Left lung (tissue), 10 donors: ENCODE measurements around the gene NR1H3. TPM values are rescaled to one million over a fixed set of nuclear protein-coding genes. Genes with fewer than 3 reads are reported as not detected.
A peak's percentile ranks its signal among the peaks of the same experiment; 100 is the strongest.

ENCODE experiments used
- ATAC-seq: fragments of 200-7000 bp; cut with Tn5 transposase; one replicate; pipeline ENCODE4 v1.9.1; 2020; ENCODE audit warnings: moderate library complexity
- DNase-seq, 4 donors: peaks; one replicate each; pipeline ENCODE4 v3.0.0-alpha.2; 2013 to 2020
- H3K27ac ChIP-seq, 2 donors: fragments of 200-600 bp; sonication (generic) in 1 of 2; one replicate each; pipeline versions ENCODE4 v1.5.0 to v1.8.0; 2020 to 2021
- H3K27me3 ChIP-seq, 2 donors: fragments of 200-600 bp; sonication (generic) in 1 of 2; one replicate each; pipeline versions ENCODE4 v1.5.0 to v1.8.0; 2020 to 2021
- H3K36me3 ChIP-seq, 2 donors: fragments of 200-600 bp; sonication (generic) in 1 of 2; one replicate each; pipeline versions ENCODE4 v1.5.0 to v1.8.0; 2020 to 2021
- H3K4me1 ChIP-seq, 2 donors: fragments of 200-600 bp; one replicate each; pipeline ENCODE4 v1.8.0; 2021
- H3K4me3 ChIP-seq, 2 donors: fragments of 200-600 bp; sonication (generic) in 1 of 2; one replicate each; pipeline versions ENCODE4 v1.5.0 to v1.8.0; 2020 to 2021; ENCODE audit warnings: mild to moderate bottlenecking in 1 of 2
- H3K9me3 ChIP-seq, 2 donors: fragments of 200-600 bp; sonication (generic) in 1 of 2; one replicate each; pipeline versions ENCODE4 v1.5.0 to v1.8.0; 2020 to 2021
- intact Hi-C, 2 donors: fragments of 100-400 bp; cut with DNase I; formaldehyde crosslinking; loops; one replicate each; pipeline versions ENCODE4 v1.11.2 to v1.14.2; 2022
- polyA plus RNA-seq, 6 donors: library from polyadenylated mRNA; unstranded; fragments of 120-200 nt; gene quantifications; one replicate each; pipeline ENCODE4 v1.2.1, GENCODE V29; 2013; ENCODE audit not compliant: insufficient read length in 6 of 6
- total RNA-seq, 2 donors: library from RNA; stranded (reverse); fragmentation: NEBNext Ultra II Directional; extraction: Animal tissue kit (Norgen Biotek cat#: 25700); gene quantifications; one replicate each; pipeline ENCODE4 v1.2.1, GENCODE V29; 2021
- TF ChIP-seq, protein P1 (sequence below), 2 donors: fragments of 200-600 bp; sonication (generic) in 1 of 2; IDR thresholded peaks; one replicate each; pipeline versions ENCODE4 v1.5.0 to v1.8.0; 2021; ENCODE audit warnings: antibody characterized with exemption in 2 of 2
- donor health status: DM: no; HTN: yes; CAD: no.
- donor health status: DM: no; HTN: no; CAD: no.

Gene NR1H3
- total and polyA plus RNA-seq, 8 donors = 39.7 to 66.9 (median 52.0) TPM

DNA sequence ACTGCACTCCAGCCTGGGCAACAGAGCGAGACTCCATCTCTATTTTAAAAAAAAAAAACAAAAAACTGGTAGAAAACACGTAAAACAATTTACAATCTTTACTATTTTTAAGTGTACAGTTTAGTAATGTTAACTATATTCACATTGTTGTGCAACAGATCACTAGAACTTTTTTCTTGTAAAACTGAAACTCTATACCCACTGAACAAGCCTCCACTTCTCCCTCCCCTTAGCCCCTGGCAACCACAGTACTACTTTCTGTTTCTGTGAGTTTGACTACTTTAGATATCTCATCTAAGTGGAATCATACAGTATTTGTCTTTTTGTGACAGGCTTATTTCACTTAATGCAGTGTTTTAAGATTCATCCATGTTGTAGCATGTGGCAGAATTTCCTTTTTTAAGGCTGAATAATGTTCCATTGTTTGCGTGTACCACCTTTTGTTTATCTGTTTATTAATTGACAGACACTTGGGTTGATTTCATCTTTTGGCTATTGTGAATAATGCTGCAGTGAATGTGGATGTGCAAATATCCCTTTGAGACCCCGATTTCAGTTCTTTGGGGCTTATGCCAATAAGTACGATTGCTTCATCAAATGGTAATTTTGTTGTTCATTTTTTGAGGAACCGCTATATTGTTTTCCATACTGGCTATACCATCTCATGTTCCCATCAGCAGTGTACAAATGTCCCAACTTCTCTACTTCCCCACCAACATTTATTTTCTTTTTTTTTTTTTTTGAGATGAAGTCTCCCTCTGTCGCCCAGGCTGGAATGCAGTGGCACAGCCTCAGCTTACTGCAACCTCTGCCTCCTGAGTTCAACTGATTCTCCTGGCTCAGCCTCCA is 32.0 kb upstream of the NR1H3 start:
- intact Hi-C loops = no loop called here
- Histone ChIP-seq H3K4me1 (peaks cover 0 to 5% of the 10 kb centered on the region in 2 donors), H3K4me3 (no peak overlapping the region), H3K9me3 (no peaks in the 10 kb centered on the region), H3K36me3 (peaks cover 0 to 63% of the 10 kb centered on the region in 2 donors), H3K27ac (no peak overlapping the region), H3K27me3 (no peaks in the 10 kb centered on the region)
- DNase-seq = no peak
- ATAC-seq = peak; percentile 26
- TF ChIP-seq, protein P1, sequence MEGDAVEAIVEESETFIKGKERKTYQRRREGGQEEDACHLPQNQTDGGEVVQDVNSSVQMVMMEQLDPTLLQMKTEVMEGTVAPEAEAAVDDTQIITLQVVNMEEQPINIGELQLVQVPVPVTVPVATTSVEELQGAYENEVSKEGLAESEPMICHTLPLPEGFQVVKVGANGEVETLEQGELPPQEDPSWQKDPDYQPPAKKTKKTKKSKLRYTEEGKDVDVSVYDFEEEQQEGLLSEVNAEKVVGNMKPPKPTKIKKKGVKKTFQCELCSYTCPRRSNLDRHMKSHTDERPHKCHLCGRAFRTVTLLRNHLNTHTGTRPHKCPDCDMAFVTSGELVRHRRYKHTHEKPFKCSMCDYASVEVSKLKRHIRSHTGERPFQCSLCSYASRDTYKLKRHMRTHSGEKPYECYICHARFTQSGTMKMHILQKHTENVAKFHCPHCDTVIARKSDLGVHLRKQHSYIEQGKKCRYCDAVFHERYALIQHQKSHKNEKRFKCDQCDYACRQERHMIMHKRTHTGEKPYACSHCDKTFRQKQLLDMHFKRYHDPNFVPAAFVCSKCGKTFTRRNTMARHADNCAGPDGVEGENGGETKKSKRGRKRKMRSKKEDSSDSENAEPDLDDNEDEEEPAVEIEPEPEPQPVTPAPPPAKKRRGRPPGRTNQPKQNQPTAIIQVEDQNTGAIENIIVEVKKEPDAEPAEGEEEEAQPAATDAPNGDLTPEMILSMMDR (IDR thresholded peaks at IDR 0.05) = no peak

DNA sequence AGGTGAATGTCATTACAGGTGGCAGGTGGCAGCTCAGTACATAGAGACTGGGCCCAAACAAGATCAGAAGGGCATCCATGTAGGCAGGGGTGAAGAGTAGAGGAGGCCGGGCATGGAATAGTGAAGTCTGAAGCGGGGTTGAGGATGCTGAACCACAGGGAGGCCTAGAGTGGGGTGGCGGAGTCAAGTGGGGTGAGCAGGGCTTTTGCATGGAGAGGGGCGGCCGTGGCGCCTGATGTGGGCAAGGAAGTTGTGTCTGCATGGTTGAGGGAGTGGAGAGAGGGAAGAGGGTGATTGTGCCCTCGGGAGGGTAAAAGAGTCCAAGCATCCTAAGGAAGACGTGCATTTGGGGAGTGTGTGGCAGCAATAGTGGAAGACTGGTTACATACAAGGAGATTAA is 28.6 kb upstream of the NR1H3 start:
- Histone ChIP-seq H3K27me3 (no peaks in the 10 kb centered on the region), H3K27ac (no peak overlapping the region), H3K9me3 (no peaks in the 10 kb centered on the region), H3K36me3 (peaks cover 0 to 34% of the 10 kb centered on the region in 2 donors), H3K4me3 (no peak overlapping the region), H3K4me1 (peaks cover 0 to 5% of the 10 kb centered on the region in 2 donors)
- no peak for ATAC-seq
- no peak for DNase-seq
- TF ChIP-seq, protein P1 (IDR thresholded peaks at IDR 0.05) = no peak
- intact Hi-C loops = no loop called here

DNA sequence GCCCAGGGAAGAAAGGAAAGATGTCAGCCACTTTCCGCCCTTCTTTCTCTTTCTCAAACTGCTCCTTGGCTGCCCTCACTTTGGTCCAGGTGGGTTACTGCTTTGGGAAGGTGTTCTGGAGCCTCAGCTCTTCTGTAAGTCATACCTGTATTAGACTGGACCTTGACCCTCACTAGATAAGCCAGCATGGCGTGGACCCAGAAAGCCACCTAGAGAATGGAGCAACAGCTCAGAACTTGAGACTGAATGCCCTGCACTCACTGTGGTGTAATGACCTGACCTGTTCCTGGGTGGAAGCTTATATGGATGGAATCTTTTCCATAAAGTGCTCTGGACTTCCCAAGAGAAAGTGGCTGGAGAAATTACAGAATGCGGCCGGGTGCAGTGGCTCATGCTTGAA is 24.7 kb upstream of the NR1H3 start:
- Histone ChIP-seq H3K27ac (no peak overlapping the region), H3K27me3 (no peaks in the 10 kb centered on the region), H3K4me3 (no peak overlapping the region), H3K4me1 (no peaks in the 10 kb centered on the region), H3K36me3 (peaks cover 0 to 35% of the 10 kb centered on the region in 2 donors), H3K9me3 (no peaks in the 10 kb centered on the region)
- DNase-seq (no peak), ATAC-seq (no peak)
- TF ChIP-seq, protein P1 (IDR thresholded peaks at IDR 0.05) = no peak
- intact Hi-C loops = no loop called here

DNA sequence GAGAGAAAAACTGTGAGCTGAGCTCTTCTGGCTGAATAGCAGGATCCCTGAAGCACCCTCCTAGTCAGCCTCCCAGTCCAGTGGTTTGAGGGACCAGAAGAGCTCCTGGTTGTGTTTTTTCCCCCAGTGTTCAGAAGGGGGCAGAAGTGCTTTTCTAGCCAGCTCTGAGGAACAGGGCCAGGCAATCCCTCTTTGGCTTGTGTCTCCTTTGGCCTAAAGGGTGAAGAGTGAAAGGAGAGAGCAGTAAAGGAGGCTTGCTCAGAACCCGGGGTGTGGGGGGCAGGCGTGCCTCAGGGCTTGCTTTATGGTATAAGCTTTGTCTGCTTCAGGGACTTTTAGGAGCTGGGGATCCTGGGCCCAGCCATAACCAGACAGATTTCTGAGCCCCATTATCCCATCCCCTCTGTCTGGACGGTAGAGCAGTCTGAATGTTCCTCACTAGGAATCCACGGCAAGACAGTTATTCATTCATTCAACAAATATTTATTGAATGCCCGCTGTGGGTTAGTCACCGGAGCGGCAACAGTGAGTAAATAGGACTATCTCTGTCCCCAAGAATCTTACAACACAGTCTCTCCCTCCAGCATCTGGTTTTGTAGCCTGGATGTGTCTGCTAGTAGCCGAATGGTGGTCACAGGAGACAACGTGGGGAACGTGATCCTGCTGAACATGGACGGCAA is 23.7 kb upstream of the NR1H3 start:
- Histone ChIP-seq H3K9me3 (no peaks in the 10 kb centered on the region), H3K27me3 (no peaks in the 10 kb centered on the region), H3K4me1 (no peaks in the 10 kb centered on the region), H3K4me3 (no peak overlapping the region), H3K36me3 (peaks cover 0 to 36% of the 10 kb centered on the region in 2 donors), H3K27ac (peak overlapping the region in 1 of 2 donors; percentile 21)
- ATAC-seq (peak; percentile 81), DNase-seq (peak in 1 of 4 donors; percentile 18)
- TF ChIP-seq, protein P1 (IDR thresholded peaks at IDR 0.05) = peak in 1 of 2 donors; percentile 12
- intact Hi-C loops = no loop called here

DNA sequence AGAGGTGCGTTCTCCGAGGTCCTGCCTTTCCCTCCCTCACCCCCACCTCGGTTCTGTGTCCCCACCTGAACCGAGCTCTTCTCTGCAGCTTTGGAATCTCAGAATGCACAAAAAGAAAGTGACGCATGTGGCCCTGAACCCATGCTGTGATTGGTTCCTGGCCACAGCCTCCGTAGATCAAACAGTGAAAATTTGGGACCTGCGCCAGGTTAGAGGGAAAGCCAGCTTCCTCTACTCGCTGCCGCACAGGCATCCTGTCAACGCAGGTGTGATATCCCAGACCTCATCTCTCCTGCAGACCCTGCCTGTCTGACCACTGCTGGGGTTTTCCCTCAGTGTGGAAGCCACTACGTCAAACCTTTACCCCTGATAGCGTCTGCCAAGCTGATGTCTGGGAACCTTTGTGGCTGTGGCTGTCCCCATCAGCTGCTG is 23.1 kb upstream of the NR1H3 start:
- Histone ChIP-seq H3K4me3 (no peak overlapping the region), H3K36me3 (peaks cover 0 to 36% of the 10 kb centered on the region in 2 donors), H3K4me1 (no peaks in the 10 kb centered on the region), H3K27me3 (no peaks in the 10 kb centered on the region), H3K9me3 (no peaks in the 10 kb centered on the region), H3K27ac (peak overlapping the region in 1 of 2 donors; percentile 21)
- intact Hi-C loops = no loop called here
- TF ChIP-seq, protein P1 (IDR thresholded peaks at IDR 0.05) = no peak
- DNase-seq = peak in 1 of 4 donors; percentile 48
- peak; percentile 76 for ATAC-seq
